SK-N-SH treated with all-trans-retinoic acid at 6 μM for 48 hours (cell line): Measurements from ENCODE around the gene ANKRD49.

Source experiments
- ATAC-seq: fragments of 200-7000 bp; cut with Tn5 transposase; 3 replicates; pipeline ENCODE4 v1.9.1; 2020; ENCODE audit warnings: mild to moderate bottlenecking, moderate library complexity
- BACH2 ChIP-seq: fragments of 250-450 bp; sonication (Bioruptor Pico); IDR thresholded peaks from 2 replicates; pipeline ENCODE4 v1.9.0; 2021; ENCODE audit warnings: mild to moderate bottlenecking, borderline replicate concordance
- CSDC2 ChIP-seq: fragments of 250-450 bp; sonication (Bioruptor Pico); IDR thresholded peaks from 2 replicates; pipeline ENCODE4 v1.5.0; 2020; ENCODE audit warnings: mild to moderate bottlenecking, moderate library complexity
- CSRNP3 ChIP-seq: fragments of 250-450 bp; sonication (Bioruptor Pico); IDR thresholded peaks from 2 replicates; pipeline ENCODE4 v1.5.1; 2021; ENCODE audit warnings: mild to moderate bottlenecking, moderate library complexity
- ESRRG ChIP-seq: fragments of 250-450 bp; sonication (Bioruptor Pico); IDR thresholded peaks from 2 replicates; pipeline ENCODE4 v1.6.1; 2021; ENCODE audit warnings: mild to moderate bottlenecking
- GLIS3 ChIP-seq: fragments of 250-450 bp; sonication (Bioruptor Pico); IDR thresholded peaks from 2 replicates; pipeline ENCODE4 v1.5.0; 2020; ENCODE audit warnings: mild to moderate bottlenecking, moderate library complexity
- ISL1 ChIP-seq: fragments of 250-450 bp; sonication (Bioruptor Pico); IDR thresholded peaks from 2 replicates; pipeline ENCODE4 v2.1.2; 2022; ENCODE audit warnings: mild to moderate bottlenecking, moderate library complexity
- OSR1 ChIP-seq: fragments of 250-450 bp; sonication (Bioruptor Pico); IDR thresholded peaks from 2 replicates; pipeline ENCODE4 v1.8.0; 2022; ENCODE audit warnings: moderate library complexity, mild to moderate bottlenecking, inconsistent platforms
- PATZ1 ChIP-seq: fragments of 250-450 bp; sonication (Bioruptor Pico); IDR thresholded peaks from 2 replicates; pipeline ENCODE4 v1.8.0; 2020; ENCODE audit warnings: mild to moderate bottlenecking, moderate library complexity, borderline replicate concordance
- POU6F1 ChIP-seq: fragments of 250-450 bp; sonication (Bioruptor Pico); IDR thresholded peaks from 2 replicates; pipeline ENCODE4 v1.8.0; 2021; ENCODE audit warnings: low read depth, mild to moderate bottlenecking, moderate library complexity, borderline replicate concordance
- PPARA ChIP-seq: fragments of 250-450 bp; sonication (Bioruptor Pico); IDR thresholded peaks from 2 replicates; pipeline ENCODE4 v1.5.0; 2020; ENCODE audit warnings: mild to moderate bottlenecking, borderline replicate concordance
- RARB ChIP-seq: fragments of 250-450 bp; sonication (Bioruptor Pico); IDR thresholded peaks from 2 replicates; pipeline ENCODE4 v1.8.0; 2021; ENCODE audit warnings: mild to moderate bottlenecking, moderate library complexity
- SNAI2 ChIP-seq: fragments of 250-450 bp; sonication (Bioruptor Pico); IDR thresholded peaks from 2 replicates; pipeline ENCODE4 v1.5.0; 2020; ENCODE audit warnings: mild to moderate bottlenecking, moderate library complexity
- TCF4 ChIP-seq: fragments of 250-450 bp; sonication (Bioruptor Pico); IDR thresholded peaks from 2 replicates; pipeline ENCODE4 v1.8.0; 2021; ENCODE audit warnings: mild to moderate bottlenecking, moderate library complexity, borderline replicate concordance
- TSHZ2 ChIP-seq: fragments of 250-450 bp; sonication (Bioruptor Pico); IDR thresholded peaks from 2 replicates; pipeline ENCODE4 v1.5.0; 2020; ENCODE audit warnings: mild to moderate bottlenecking, moderate library complexity
- ZC3H10 ChIP-seq: fragments of 250-450 bp; sonication (Bioruptor Pico); IDR thresholded peaks from 2 replicates; pipeline ENCODE4 v1.5.1; 2021; ENCODE audit warnings: mild to moderate bottlenecking, moderate library complexity
- ZFP30 ChIP-seq: fragments of 450-650 bp; formaldehyde crosslinking; IDR thresholded peaks from 2 replicates; pipeline ENCODE4 v1.5.0; 2022; ENCODE audit warnings: mild to moderate bottlenecking, moderate library complexity
- ZNF565 ChIP-seq: fragments of 450-650 bp; formaldehyde crosslinking; conservative IDR thresholded peaks from 2 replicates; pipeline ENCODE4 v1.5.0; 2020; ENCODE audit warnings: low read depth, mild to moderate bottlenecking, moderate library complexity
- ZNF70 ChIP-seq: fragments of 450-650 bp; formaldehyde crosslinking; IDR thresholded peaks from 2 replicates; pipeline ENCODE4 v1.5.0; 2020; ENCODE audit warnings: mild to moderate bottlenecking, moderate library complexity

The ANKRD49 gene

GRCh38 chr11:94507485-94507884 lies 13.7 kb downstream of the ANKRD49 start:
- ATAC-seq: no peak
- TF ChIP-seq ZNF70 (CRISPR knock-in tag): no peak
- TF ChIP-seq, all 23 proteins: peak for 0

GRCh38 chr11:94511932-94512781 lies 18.4 kb downstream of the ANKRD49 start, which contains the start of gene C11orf97:
C11orf97 (plus strand) TSS chr11:94512461; CDS start chr11:94512529, 68 bp downstream.
- peak; percentile 91 for ATAC-seq
- TF ChIP-seq ISL1 (no peak), CSDC2 (CRISPR knock-in tag) (no peak), GLIS3 (no peak), TSHZ2 (CRISPR knock-in tag) (no peak), ZNF565 (CRISPR knock-in tag) (no peak), OSR1 (CRISPR knock-in tag) (no peak), POU6F1 (CRISPR knock-in tag) (no peak), ZC3H10 (CRISPR knock-in tag) (no peak), ZNF70 (CRISPR knock-in tag) (no peak), ZFP30 (CRISPR knock-in tag) (no peak), BACH2 (no peak), TCF4 (CRISPR knock-in tag) (no peak), RARB (CRISPR knock-in tag) (no peak), SNAI2 (CRISPR knock-in tag) (no peak)

- TF ChIP-seq SNAI2 (CRISPR knock-in tag) (no peak), CSRNP3 (no peak), GLIS3 (no peak), ISL1 (no peak), BACH2 (no peak), TSHZ2 (CRISPR knock-in tag) (no peak), PPARA (no peak), PATZ1 (no peak), ESRRG (CRISPR knock-in tag) (no peak)
- peak; percentile 56 for ATAC-seq
These were observed 19.3 kb downstream of the ANKRD49 start for GRCh38 chr11:94513091-94513490.
